Stimulated activated CD4-positive, alpha-beta T cell treated with anti-CD3 and anti-CD28 coated beads, TNF-alpha, amount 100 ng/mL, for 1 hour (primary cell): ENCODE results near the gene GABBR2.
"Not testable (repeated sequence)": the region's sequence is repeated elsewhere in the genome, so short reads cannot be mapped to it uniquely, and the experiment has no call there.

Experiments used
- DNase-seq, 3 donors: peaks; one replicate each; pipeline ENCODE4 v3.0.0-alpha.2; 2020; ENCODE audit warnings: low read depth in 3 of 3, low spot score in 1 of 3

The GABBR2 gene

DNA sequence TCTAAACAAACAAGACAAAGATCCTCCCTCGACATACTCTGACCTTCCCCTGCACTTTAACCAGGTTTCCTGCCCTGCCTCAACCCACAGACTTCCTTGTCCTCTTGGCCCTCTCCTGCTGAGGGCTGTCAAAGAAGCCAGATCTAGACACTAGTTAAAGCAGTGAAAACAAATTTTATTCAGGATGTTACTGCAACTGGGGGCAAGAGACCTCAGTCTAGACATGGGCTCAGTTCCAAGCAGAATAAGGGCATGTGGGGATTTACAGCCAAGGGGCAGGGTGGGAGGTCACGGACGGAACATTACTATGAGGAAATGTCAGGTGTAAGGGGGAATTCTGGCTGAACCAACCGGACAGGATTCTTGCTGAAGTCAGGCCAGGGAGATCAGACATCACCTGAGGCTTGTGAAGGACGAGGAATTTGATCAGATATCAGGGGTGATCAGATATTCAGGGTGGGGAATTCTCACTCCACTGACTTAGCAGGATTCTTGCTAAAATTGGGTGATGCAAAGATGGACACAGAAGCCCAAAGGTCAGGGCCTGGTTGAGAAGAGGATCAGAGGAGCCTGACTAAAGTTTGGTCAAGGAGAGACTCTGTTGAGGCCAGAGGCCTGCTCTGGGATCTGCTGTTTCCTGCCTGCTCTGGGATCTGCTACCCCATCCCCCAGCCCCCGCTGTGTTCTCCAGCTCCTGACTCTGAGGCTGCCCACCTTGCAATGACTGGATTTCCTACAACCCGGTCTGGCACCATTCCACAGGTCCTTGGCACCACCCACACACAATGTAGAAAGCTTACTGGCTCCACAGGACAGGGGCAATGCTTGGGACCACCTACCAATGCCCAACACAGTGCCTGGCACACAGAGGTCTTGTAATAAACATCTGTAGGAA lies 21.5 kb downstream of the GABBR2 start:
- no peak for DNase-seq

DNA sequence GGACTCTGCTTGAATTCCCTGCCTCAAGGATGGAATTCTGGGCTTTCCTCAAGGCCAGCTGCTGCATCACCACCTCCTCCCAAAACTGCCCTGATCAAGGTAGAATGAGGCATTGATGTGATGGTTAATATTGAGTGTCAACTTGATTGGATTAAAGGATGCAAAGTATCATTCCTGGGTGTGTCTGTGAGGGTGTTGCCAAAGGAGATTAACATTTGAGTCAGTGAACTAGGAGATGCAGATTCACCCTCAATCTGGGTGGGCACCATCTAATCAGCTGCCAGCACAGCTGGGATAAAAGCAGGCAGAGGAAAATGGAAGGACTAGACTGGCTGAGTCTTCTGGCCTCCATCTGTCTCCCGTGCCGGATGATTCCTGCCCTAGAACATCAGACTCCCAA lies 23.9 kb downstream of the GABBR2 start:
- DNase-seq: not testable (repeated sequence)

DNA sequence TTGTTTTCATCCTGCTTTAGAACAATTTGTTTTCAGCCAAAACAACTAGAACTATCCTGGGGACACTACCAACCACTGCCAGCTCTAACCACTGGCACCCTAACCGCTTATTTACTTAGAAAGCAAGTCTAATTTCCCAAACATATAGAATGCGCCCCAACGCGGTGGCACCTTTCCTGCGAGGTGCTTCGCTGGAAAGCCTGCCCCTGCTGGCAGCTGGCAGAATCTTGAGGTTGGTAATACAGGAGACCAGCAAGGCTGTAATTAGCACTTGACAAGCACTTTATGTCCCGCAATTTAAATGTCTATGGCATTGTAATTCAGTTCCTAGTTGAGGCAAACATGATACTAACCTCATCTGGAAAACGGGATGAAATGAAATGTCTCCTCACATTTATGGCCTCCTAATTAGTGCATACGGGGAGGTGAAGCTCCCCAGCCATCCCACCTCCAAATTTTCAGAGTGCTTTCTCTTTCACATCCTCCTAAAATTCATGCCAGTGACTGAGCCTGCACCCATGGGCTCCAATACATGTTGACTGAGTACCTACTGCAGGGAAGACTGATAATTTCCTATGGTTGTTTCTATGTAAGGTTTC lies 30.4 kb downstream of the GABBR2 start:
- DNase-seq: no peak

DNA sequence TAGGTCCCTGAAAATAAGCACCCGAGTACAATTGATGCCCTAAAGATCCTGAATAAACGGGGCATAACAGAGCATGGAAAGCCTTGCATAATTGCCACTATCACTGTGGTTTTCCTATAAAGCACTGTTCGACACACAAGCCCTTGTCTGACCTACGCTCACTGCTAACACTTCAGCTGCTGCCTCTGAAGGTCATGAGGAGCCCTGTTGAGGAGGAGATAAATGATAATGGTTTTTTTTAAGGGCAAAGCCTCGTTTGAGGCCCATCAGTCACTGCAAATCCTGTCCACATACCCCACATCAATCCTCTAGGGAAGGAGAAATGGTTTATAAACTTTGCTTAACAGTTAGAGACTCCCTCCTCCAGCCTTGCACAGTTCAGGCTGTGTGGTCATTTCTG lies 35.1 kb downstream of the GABBR2 start:
- DNase-seq: no peak

DNA sequence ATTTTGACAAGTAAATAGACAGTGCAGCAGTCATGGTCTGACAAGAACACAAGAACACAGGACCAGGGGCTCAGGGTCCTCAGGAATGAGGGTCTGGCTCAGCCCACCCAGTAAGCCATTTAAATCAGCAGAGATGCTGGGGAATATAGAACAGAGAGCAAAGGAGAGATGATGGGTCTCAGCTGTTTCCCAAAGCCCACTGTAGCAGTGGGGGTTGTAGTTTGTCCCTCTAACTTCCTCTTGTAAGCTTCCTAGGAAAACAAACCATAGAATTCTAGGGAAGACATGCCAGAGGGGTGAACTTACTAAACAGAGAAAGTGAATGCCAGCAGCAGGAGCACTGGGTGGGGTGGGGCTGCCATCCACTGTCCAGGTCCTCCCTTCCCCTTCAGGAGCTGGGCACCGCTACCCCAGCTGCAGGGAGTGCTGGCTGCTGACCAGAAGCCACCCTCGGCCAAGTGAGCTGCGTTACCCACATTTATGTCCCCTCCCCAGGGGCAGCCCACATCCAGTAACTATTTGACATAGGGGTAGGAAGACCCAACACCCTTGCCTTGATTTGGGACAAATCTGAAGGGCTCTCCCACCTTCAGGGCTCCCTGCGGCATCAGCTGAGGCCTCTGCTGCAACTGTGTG lies 41.6 kb downstream of the GABBR2 start:
- DNase-seq: no peak

DNA sequence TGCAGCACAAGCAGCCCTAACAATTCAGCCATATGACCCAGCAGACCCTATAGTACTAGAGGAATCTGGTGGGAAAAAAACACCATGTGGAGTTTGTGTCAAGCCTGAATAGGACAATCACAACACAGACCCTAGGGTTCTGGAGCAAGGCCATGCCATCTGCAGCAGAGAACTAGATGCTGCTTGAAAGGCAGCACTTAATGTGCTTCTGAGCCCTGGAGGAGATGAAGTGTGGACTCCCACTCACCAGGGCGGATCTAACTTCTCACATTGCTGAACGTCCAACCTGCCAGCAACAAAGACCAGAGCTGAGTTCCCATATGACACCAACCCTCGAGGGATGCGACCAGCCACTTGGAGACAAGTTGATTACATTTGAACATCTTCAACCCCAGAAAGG lies 43.2 kb downstream of the GABBR2 start:
- DNase-seq: no peak

DNA sequence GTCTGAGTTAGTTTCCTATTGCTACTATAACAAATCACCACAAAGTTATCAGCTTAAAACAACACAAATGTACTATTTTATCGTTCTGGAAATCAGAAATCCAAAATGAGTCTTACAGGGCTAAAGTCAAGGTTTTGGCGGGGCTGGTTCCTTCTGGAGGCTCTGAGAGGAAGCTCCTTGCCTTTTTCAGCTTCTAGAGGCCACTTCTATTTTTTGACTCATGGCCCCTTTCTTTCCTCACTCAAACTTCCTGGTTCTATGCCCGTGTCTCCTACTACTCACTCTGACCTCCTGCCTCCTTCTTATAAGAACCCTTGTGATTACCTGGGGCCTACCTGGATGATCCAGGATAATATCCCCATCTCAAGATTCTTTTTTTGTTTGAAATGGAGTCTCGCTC lies 48.2 kb downstream of the GABBR2 start:
- no peak for DNase-seq

DNA sequence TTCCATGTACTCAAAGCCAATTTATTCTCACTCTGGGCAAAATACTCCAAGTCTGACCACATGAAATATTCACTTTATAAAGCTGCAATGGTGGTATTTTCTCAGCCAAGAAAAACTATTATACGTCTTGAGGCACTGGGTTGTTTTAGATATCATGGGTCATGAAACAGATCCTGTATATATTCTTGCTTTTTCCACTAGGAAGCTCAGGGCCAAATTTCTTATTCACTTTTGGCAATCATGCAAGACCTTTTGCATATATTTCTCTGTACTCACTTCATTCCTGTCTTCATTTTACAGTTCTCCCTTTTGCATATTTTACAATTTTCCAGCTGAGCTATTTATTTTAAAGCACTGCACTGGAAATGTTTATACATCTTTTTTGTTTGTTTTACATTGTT lies 49.8 kb downstream of the GABBR2 start:
- no peak for DNase-seq

DNA sequence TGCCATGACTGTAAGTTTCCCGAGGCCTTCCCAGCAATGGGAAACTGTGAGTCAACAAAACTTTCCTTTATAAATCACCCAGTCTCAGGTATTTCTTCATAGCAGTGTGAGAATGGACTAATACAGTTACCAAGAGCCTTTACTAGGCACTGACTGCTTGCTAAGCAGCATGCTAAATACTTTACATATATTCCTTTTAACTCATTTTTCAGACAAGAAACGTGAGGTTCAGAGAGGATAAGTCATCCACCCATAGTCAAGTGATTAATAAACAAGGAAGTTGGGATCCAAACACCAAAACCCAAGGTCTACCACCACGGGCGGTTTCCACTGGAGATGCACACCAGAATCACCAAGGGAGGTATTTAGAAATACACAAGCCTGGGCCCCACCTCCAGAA lies 50.8 kb downstream of the GABBR2 start:
- DNase-seq: no peak

DNA sequence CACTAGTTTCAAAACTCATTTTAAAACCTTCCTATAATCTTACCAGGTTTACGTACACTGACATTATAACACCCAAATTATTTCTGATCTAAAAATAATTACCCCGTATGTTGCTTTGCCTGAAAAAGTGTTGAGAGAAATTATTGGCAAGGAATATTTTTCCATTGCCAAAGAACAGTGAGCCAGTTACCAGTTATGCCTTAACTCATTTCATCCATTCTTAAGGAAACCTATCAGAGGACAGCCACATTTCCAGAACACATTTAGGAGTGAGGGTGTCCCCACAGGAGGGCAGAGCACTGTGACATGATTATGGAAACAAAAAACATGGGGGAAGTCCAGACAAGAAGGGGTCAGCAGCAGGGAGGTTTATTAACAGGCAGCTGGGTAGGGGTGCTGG lies 52.2 kb downstream of the GABBR2 start:
- DNase-seq: no peak

DNA sequence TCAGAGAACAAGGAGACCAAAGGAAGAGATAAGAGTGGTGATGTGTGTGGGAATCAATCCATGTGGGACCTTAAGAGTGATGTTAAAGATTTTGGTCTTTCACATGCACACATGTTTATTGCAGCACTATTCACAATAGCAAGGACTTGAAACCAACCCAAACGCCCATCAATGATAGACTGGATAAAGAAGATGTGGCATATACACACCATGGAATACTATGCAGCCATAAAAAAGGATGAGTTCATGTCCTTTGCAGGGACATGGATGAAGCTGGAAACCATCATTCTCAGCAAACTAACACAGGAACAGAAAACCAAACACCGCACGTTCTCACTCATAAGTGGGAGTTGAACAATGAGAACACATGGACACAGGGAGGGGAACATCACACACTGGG lies 53.3 kb downstream of the GABBR2 start:
- DNase-seq: not testable (repeated sequence)

DNA sequence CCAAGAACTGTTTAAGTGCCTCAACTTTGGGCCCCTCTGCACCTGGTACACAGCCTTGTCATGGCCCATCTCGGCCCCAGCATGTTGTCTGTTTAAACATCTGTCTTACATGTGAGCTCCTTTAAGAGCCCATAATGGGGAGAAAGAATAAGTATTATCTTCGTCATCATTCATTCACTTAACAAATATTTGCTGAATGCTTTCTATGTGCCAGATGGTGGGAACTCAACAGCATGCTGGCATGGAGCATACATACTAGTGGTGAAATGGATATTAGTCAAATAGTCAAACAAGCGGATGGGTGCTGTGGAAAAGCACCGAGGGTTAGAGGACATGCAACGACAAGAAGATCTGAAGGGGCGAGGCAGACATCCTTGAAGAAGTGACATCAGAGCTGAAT lies 54.5 kb downstream of the GABBR2 start:
- no peak for DNase-seq

DNA sequence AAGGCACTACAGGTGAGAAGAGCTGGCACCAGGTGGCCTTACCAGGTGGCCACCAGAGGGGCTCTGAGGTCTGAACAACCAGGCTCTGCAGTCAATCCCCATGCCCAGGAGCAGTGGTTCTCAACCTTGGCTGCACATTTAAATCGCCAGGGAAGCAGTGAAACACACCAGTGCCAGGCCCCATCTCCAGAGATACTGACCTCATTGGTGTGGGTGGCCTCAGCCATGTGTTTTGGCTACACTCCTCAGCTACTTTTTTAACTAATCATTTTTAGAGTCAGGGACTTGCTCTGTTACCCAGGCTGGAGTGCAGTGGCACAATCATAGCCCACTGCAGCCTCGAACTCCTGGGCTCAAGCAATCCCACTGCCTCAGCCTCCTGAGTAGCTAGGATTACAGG lies 56.0 kb downstream of the GABBR2 start:
- DNase-seq: no peak

DNA sequence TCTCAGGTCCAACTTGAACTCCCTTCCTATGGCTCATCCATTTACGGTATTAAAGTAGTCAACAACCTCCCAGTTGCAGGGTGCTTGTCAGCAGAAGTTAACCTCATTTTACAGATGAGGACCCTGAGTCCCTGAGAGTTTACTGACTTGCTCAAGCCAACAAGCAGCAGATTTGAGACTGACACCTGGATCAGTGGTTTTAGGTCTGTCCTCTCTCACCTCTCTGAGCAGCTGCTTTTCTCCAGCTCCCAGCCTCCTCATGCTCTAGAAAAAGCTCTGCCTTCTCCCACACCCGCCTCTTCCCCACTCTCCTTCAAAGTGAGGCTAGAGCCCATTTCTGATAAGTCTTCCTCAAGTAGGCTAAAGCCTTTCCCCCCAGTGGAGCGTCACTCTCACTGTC lies 56.4 kb downstream of the GABBR2 start:
- no peak for DNase-seq

DNA sequence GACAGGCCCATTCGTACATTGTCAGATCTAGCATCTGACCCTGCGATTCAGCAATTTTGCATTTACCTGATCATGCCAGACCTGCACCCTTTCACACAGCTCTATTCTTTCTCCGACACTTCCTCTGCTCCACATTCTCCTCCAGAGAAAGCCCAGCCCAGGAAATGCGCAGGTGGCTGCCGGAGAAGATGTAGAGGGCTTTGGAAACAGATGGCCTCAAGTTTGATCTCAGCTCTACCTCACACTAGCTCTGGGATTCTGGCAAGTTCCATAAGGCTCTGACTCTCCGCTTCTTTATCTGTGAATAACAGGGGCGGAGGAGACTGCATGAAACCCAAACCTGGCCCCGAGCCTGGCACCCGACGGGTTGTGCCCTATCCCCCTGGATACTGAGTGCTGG lies 61.5 kb downstream of the GABBR2 start:
- no peak for DNase-seq

DNA sequence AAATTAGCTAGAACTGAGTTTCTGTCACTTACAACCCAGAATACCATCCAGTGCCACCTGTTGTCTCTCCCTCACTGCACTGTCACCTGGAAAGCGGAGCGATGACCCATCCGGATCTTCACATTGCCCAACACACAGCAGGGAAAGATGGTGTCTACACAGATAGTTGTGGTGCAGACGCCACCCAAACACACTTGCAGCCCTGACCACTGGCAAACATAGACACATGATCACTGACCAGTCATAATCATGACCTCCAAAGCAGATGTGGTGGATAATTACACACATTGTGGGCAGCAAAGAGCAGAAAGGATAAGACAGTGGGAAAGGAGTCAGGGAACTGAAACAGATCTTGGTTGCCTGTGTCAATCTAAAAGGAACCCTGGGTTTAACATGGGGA lies 64.7 kb downstream of the GABBR2 start:
- DNase-seq: no peak

DNA sequence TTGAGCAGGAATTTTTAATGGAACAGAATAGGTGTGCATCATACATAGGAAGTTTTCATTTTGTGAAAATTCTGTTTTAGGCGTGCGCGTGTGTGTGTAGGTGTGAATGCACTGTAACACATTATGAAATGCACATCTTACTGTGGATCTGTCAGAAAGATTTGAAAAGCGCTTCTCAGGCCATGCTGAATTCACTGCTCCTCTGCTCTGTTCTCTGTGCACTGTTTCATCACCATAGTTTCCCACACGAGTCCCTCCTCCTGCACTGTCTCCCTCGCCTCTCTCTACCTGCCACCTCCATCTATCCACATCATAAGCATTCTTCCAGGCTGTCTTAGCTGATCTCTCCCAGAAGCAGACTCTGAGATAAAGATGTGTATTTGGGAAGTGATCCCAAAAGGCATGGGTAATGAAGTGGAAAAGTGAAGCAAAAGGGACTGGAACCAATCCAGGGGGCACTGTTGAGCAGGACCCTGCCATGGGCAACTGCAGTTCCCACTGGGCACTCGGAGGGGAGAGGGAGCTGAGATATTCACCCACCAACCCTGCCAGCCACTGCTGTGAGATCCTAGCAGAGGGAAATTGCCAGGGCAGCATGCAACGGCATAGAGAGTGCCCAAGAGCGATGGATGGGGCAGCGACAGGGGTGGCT lies 65.9 kb downstream of the GABBR2 start:
- no peak for DNase-seq

DNA sequence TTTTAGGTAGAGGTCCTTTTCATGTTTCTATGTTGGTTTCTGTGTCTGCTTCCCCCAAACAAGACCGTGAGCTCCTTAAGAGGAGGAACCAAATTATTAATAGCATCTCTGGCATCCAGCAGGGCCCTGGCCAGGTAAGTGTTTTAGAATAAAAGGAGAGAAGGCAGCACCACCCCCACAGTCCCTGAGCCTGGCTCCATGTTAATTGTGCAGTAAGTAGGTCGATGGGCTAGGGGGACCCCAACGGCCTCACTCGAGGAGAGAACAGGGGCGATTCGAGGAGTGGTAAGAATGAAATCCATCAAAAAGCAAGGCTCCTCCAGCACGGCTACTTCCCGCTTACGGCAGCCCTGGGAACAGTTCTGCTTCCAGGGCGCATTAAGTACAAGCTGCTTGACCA lies 67.0 kb downstream of the GABBR2 start:
- DNase-seq: no peak

DNA sequence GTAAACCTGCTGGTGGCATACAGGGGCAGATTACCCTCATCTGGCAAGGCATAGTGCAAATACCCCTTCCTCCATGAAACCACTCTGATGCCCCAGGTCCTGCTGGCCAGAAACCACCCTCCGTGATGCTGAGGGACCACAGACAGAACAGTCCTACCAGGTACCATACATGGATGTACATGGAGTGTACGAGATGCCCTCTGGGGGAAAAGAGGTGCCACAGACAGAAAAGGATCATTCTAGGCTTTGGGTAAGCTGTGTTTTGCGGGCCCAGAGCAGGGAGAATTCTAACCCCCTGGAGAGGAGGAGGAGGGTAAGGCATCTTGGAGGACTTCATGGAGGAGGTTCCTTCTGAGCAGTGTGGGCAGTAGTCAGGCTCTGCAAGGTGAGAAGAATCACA lies 68.3 kb downstream of the GABBR2 start:
- no peak for DNase-seq

DNA sequence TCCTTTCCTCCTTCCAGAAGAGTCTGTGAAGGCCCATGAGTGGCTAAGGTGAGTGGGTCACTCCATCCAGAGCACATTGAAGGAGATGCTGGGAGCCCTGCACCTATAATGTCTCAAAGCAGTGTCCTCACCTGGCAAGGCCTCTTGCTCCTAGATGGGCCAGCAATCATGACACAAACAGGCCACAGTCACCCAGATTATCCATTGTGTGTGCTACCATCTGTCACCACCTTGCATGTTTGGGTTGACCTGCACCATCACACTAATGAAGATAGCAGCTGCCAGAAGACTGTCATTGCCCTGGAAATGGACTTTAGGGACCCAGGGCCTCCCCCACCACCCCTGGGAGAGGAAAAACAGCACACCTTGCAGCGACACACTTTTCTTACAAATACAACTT lies 69.6 kb downstream of the GABBR2 start:
- no peak for DNase-seq

DNA sequence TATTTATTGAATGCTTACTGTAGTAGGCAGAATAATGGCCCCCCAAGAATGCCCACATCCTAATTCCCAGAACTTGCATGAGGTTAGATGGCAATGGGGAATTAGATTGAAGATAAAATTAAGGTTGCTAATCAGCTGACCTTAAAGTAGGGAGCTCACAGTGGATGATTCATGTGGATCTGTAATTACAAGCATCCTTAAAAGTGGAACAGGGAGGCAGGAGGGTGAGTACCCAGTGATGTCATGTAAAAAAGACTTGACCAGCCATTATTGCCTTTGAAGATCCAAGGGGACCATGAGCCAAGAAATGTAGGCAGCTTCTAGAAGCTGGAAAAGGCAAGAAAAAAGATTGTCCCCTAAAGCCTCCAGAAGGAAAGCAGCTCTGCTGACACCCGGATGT lies 71.4 kb downstream of the GABBR2 start:
- no peak for DNase-seq

DNA sequence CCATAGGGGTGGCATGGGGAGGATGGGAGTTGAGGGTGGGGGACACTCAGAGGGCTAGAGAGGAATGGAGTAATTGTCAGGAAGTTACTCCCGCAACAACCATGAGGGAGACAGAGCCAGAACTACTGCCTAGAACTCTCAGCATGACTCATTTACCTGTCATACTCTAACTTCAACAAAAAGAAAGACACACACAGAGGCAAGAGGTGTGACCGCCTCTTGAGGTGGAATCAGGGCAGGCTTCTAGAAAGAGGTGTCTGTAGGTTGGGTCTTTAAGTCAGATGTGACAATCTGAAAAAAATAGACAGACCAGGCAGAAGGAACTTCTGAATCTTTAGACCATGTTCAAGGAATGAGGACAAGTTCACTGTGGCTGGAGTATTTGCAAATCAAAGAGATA lies 73.4 kb downstream of the GABBR2 start:
- no peak for DNase-seq
